Measurements from ENCODE around the gene CARHSP1. TPM values are rescaled to one million over a fixed set of nuclear protein-coding genes. Genes with fewer than 3 reads are reported as not detected.

Gene CARHSP1
- total RNA-seq, 1 experiment from 2014 or later, result 104 TPM

DNA sequence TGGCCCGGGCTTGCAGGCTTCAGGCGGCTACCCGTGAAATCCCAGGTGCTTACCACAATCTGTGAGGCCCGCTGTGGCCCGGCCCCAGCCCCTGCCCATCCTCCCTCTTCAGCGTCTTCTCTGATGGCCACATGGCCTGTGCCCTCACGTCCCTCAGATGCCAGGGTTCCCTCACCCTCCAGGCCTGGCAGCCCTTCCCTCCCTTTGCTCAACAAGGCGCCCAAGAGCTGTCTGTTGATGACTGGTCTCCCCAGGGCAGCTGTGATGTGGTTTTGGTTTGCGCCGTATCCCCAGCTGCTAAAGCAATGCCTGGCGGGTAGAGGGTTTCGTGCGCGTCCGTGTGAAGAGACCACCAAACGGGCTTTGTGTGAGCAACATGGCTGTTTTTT lies 36.1 kb downstream of the CARHSP1 start:
- Mint-ChIP-seq H3K36me3 (ENCODE audit: insufficient read depth, unreplicated experiment) (peaks cover 36% of the 10 kb centered on the region), H3K4me1 (ENCODE audit: low read depth, unreplicated experiment) (no peaks in the 10 kb centered on the region), H3K9me3 (ENCODE audit: low read depth, unreplicated experiment) (no peaks in the 10 kb centered on the region), H3K27ac (ENCODE audit: unreplicated experiment) (no peak overlapping the region), H3K27me3 (ENCODE audit: unreplicated experiment) (no peaks in the 10 kb centered on the region), H3K4me3 (ENCODE audit: low read depth, unreplicated experiment) (no peak overlapping the region)
- CTCF ChIA-PET, result no interaction called here
- no TSS peak for BruUV-seq (replicated peaks)
- TF ChIP-seq, protein P1, sequence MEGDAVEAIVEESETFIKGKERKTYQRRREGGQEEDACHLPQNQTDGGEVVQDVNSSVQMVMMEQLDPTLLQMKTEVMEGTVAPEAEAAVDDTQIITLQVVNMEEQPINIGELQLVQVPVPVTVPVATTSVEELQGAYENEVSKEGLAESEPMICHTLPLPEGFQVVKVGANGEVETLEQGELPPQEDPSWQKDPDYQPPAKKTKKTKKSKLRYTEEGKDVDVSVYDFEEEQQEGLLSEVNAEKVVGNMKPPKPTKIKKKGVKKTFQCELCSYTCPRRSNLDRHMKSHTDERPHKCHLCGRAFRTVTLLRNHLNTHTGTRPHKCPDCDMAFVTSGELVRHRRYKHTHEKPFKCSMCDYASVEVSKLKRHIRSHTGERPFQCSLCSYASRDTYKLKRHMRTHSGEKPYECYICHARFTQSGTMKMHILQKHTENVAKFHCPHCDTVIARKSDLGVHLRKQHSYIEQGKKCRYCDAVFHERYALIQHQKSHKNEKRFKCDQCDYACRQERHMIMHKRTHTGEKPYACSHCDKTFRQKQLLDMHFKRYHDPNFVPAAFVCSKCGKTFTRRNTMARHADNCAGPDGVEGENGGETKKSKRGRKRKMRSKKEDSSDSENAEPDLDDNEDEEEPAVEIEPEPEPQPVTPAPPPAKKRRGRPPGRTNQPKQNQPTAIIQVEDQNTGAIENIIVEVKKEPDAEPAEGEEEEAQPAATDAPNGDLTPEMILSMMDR (IDR thresholded peaks at IDR 0.05; ENCODE audit: unreplicated experiment), result no peak
- DNase-seq, result no peak
- intact Hi-C loops (cut with micrococcal nuclease; ENCODE audit: unreplicated experiment), result no loop called here

DNA sequence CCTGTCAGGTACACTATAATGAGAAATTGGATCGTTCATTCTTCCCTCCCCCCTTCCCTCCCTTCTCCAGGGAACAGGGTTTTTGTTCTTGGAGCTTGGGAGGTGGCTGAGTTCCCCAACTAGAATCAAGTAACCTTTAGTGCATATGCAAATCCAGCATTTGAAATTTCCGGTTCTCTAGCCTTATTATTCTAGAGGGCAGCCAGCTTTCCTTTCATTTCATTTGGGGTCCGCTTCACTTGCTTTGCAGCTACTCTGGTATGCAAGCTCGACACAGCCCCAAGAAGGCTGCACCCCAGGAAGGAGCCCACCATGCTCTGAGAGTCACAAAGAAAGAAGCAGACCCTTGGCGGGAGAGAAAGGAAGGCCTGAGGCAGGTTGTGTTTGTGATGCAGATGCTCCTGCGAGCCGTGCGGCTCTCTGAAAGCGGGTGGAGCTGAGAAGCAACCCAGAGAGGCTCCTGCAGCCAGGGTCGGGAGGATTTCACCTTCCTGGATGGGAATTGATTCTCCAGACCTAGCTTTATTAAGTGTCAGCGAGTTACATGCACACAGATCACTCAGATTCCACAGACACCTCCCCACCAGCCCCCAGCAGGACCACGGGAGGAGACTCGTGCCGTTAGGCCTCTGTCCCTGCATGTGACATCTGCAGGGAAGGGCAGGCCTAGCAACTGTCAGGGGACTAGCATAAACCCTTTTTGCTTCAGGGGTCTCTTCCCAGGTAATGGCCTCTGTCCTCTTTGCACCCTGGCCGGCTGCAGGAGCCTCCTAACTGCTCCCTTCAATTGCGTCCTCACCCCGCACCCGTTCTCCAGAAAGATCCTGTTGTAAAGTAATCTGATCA lies 36.7 kb downstream of the CARHSP1 start:
- DNase-seq, result no peak
- peaks cover 38% of the 10 kb centered on the region for H3K36me3 Mint-ChIP-seq (ENCODE audit: insufficient read depth, unreplicated experiment)
- H3K4me1 Mint-ChIP-seq (ENCODE audit: low read depth, unreplicated experiment), result no peaks in the 10 kb centered on the region
- CTCF ChIA-PET, result no interaction called here
- H3K9me3 Mint-ChIP-seq (ENCODE audit: low read depth, unreplicated experiment), result no peaks in the 10 kb centered on the region
- intact Hi-C loops (cut with micrococcal nuclease; ENCODE audit: unreplicated experiment), result no loop called here
- TF ChIP-seq, protein P1 (IDR thresholded peaks at IDR 0.05; ENCODE audit: unreplicated experiment), result no peak
- no peak overlapping the region for H3K27ac Mint-ChIP-seq (ENCODE audit: unreplicated experiment)
- no TSS peak for BruUV-seq (replicated peaks)
- no peak overlapping the region for H3K4me3 Mint-ChIP-seq (ENCODE audit: low read depth, unreplicated experiment)
- H3K27me3 Mint-ChIP-seq (ENCODE audit: unreplicated experiment), result no peaks in the 10 kb centered on the region

- no peaks in the 10 kb centered on the region for H3K27me3 Mint-ChIP-seq (ENCODE audit: unreplicated experiment)
- TF ChIP-seq, protein P1 (IDR thresholded peaks at IDR 0.05; ENCODE audit: unreplicated experiment), result no peak
- H3K36me3 Mint-ChIP-seq (ENCODE audit: insufficient read depth, unreplicated experiment), result peaks cover 45% of the 10 kb centered on the region
- H3K4me3 Mint-ChIP-seq (ENCODE audit: low read depth, unreplicated experiment), result no peak overlapping the region
- no peak for DNase-seq
- BruUV-seq (replicated peaks), result no TSS peak
- H3K27ac Mint-ChIP-seq (ENCODE audit: unreplicated experiment), result no peak overlapping the region
- intact Hi-C loops (cut with micrococcal nuclease; ENCODE audit: unreplicated experiment), result no loop called here
- no peaks in the 10 kb centered on the region for H3K9me3 Mint-ChIP-seq (ENCODE audit: low read depth, unreplicated experiment)
- CTCF ChIA-PET, result no interaction called here
- H3K4me1 Mint-ChIP-seq (ENCODE audit: low read depth, unreplicated experiment), result no peaks in the 10 kb centered on the region
Measured at GRCh38 chr16:8831450-8831849, 37.4 kb downstream of the CARHSP1 start.

GRCh38 chr16:8828541-8829165 lies 40.2 kb downstream of the CARHSP1 start:
- BruUV-seq (replicated peaks), result no TSS peak
- Mint-ChIP-seq H3K27me3 (ENCODE audit: unreplicated experiment) (no peaks in the 10 kb centered on the region), H3K27ac (ENCODE audit: unreplicated experiment) (no peak overlapping the region), H3K4me3 (ENCODE audit: low read depth, unreplicated experiment) (no peak overlapping the region), H3K36me3 (ENCODE audit: insufficient read depth, unreplicated experiment) (peaks cover 67% of the 10 kb centered on the region), H3K9me3 (ENCODE audit: low read depth, unreplicated experiment) (no peaks in the 10 kb centered on the region), H3K4me1 (ENCODE audit: low read depth, unreplicated experiment) (no peaks in the 10 kb centered on the region)
- DNase-seq, result no peak
- CTCF ChIA-PET, result no interaction called here
- TF ChIP-seq, protein P1 (IDR thresholded peaks at IDR 0.05; ENCODE audit: unreplicated experiment), result no peak
- intact Hi-C loops (cut with micrococcal nuclease; ENCODE audit: unreplicated experiment), result no loop called here
